Measurements from ENCODE around the gene MRPL44. TPM values are rescaled to one million over a fixed set of nuclear protein-coding genes. Genes with fewer than 3 reads are reported as not detected.
"Not testable (repeated sequence)": the region's sequence is repeated elsewhere in the genome, so short reads cannot be mapped to it uniquely, and the experiment has no call there.

MRPL44 gene
- polyA plus RNA-seq, 12 donors: 20.4 to 43.6 (median 27.7) TPM; not detected in 1

DNA sequence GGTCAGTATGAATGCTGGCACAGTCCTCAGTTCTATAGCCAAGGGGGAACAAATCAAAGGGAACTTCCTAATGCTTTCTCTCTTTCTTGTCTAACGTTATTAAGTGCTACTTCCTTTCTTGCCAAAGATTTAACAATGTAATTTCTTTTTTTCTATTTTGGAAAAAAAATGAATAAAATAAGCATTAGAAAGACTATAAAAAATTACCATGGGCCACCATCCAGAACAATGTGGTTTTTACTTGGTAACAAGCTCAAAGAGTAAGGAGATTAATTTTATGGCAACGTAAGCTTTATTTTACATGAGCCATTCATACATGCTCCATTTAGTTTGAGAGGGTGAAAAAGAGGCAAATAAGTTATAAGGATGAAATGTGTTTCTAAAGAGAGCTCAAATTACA lies 41.7 kb downstream of the MRPL44 start:
- no peak for DNase-seq

DNA sequence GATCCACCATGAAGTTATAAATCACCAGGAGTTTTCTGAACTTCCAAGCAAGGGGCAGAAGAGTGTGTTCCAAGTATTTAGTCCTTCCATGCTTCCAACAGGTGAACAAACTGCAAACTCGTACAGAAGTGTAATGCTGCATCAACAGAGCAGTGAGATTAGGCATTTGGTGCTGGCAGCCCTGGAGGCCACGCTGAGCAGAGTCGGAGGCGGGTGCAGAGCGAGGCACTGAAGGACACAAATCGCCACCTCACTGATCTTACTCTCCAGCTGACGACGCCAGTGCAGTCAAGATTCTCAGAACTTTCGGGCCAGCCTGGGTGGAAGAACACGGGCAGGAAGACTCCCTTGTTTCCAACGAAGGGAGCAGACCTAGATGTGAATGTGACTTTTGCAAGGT lies 42.6 kb downstream of the MRPL44 start:
- no peak for DNase-seq

DNA sequence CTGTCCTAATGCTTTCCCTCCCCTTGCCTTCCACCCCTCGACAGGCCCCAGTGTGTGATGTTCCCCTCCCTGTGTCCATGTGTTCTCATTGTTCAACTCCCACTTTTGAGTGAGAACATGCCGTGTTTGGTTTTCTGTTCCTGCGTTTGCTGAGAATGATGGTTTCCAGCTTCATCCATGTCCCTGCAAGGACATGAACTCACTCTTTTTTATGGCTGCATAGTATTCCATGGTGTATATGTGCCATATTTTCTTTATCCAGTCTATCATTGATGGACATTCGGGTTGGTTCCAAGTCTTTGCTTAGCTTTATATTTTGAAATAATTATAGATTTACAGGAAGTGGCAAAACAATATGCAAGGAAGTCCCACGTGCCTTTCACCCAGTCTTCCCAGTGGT lies 43.4 kb downstream of the MRPL44 start:
- DNase-seq: not testable (repeated sequence)

DNA sequence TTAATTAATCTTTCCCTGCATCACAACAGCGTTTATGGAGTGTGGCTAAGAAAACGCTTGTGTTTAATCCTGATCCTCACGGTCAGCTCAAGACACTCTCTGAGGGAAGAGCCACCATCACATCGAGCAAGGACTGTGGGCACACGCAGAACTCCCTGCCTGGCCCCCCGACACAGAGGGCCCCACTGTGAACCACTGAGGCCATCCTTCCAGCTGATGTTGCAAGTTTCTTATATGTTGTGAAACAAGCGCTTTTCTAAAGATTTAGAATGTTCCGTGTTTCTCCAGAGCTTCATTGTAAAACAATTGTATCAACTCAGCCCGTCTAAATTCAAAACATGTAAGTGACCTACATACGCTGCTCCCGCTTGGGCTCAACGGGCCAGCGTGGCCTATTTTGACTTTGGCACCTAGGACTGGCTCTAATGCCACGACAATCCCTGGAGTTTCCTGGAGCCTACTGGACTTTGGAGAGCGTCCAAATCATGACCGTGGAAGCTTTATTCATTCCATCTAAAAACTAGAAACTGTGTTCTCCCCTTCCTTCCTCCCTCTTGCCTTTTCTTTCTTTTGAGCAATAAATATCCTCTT lies 46.9 kb downstream of the MRPL44 start:
- no peak for DNase-seq

DNA sequence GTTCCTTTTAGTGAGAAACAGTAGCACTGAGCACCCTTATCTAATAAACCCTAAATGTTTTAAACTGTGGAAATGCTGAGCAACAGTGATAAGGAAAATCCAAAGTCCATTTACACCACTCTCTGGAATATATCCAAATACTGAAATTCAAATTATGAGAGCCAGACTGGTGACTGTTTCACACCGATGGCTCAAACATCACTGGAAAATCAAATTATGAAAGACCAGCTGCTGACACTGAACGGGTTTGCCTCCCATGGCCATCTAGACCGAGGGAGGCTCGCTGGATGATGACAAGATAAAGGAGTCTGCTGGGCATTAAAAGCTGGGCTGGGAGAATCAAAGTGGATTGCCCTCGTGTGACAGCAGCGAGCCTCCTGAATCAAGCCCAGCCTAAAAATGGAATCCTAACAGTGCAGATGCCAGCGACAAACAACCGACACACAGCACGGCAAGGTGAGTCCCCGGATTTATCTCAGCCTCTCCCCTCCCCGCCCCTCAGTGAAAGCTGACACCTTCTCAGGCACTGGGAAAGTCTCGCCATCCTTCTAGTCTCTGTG lies 51.5 kb downstream of the MRPL44 start:
- no peak for DNase-seq

DNA sequence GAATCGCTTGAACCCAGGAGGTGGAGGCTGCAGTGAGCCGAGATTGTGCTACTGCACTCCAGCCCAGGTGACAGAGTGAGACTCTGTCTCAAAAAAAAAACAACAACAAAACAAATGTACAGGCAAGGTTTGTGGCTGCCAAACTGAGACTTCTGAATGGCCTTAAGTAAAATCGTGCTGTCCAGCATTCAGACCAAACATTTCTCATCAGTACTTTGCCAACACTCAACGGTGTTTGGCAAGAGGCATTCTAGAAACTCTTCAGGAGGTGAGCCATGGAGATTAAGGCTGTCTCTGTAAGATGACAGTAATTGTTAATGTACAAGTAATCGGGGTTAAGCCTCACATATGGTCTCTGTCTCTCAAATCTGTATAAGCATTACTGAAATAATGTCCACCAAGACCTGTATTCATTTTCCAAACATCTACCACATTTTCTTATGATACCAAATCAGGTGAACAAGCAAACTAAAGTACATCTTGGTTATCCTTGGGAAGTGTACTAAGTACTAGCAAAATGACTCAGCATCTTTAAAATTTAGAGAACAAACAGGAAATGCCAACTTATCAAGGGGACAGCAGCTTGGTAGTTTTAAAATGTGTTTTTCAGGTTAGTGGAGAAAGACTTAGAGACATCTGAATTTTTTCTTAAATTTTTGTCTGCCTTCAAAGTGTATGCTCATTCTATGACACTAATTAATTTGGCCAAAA lies 52.5 kb downstream of the MRPL44 start:
- DNase-seq: no peak

DNA sequence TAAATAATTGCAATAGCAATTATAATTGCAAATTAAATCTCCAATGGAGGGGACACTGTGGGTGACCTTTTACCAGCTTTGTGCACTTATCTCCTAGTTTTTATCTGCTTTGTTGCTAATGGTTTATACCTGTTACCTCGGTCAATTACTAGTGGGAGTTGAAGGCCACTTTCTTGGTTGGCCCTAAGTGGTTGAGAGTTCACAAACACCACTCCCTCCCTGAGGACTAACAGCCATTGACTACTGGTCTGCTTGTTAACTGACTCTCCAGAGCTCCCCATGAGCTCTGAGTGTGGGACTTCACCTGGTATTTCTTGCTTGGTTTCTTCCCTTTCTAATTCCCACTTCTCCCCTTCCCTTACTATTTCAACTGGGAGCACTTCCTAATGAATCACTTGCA lies 54.6 kb downstream of the MRPL44 start:
- DNase-seq: no peak

DNA sequence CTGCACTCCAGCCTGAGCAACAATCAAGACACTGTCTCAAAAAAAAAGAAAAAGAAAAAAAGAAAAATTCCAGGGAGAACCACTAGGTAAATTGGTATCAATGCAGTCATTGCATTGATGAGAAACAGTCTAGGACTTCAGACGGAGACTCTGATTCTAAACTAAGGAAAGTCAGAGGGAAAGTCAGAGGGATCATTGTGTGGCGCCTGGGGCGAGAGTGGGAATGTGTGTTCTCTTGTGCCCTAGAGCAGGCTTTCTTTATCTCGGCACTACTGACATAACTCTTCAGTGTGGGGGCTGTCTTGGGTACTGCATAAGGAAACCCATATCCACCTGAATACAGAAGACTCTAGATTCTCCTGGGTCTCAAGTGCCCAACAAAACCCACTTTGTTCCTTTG lies 57.1 kb downstream of the MRPL44 start:
- DNase-seq: no peak

DNA sequence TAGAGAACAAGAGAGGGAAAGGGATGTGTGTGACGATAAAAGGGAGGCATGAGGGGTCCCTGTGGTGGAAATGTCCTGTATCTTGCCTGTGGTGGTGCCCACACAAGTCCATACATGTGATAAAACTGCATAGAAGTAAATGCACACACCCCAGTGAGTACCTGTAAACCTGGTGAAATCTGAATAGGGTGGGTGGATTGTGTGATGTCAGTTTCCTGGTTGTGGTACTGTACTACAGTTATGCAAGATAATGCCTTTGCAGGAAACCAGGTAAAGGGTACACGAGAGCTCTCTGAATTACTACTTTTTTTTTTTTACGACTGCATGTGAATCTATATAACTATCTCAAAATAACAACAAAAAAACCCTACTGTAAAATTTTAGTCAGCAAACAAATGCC lies 59.7 kb downstream of the MRPL44 start:
- no peak for DNase-seq

Other genes starting within 250 kb of the MRPL44 start
- 1 to 10 TPM in 4 of 12 donors, under 1 TPM in 6, not detected in 2; 0.30 to 3.2 (median 0.87) TPM for gene AP1S3, start 119.9 kb upstream of the MRPL44 start, polyA plus RNA-seq (ENCODE audit: insufficient read length in 12 of 12)
- gene WDFY1, start 12.1 kb upstream of the MRPL44 start, polyA plus RNA-seq (ENCODE audit: insufficient read length in 12 of 12): 10 to 100 TPM in 11 of 12 donors, not detected in 1; 21.0 to 40.8 (median 33.9) TPM
- 100 to 1,000 TPM in 5 of 12 donors, 10 to 100 TPM in 6, not detected in 1; 78.4 to 128 (median 89.2) TPM for gene SERPINE2, start 81.8 kb downstream of the MRPL44 start, polyA plus RNA-seq (ENCODE audit: insufficient read length in 12 of 12)